Progenitor cell of endocrine pancreas (in vitro differentiated cells): Measurements from ENCODE around the gene CUZD1. TPM values are rescaled to one million over a fixed set of nuclear protein-coding genes. Genes with fewer than 3 reads are reported as not detected.

Source experiments
- DNase-seq: peaks from one replicate; pipeline ENCODE4 v3.0.0; 2021; ENCODE audit warnings: low spot score; ENCODE audit not compliant: unreplicated experiment
- H3K27ac Mint-ChIP-seq: 2 replicates; pipeline ENCODE4 v1.8.0; 2021; ENCODE audit warnings: mild to moderate bottlenecking, moderate library complexity, mixed read lengths
- H3K27me3 Mint-ChIP-seq: 2 replicates; pipeline ENCODE4 v1.8.0; 2021; ENCODE audit warnings: mixed read lengths
- H3K36me3 Mint-ChIP-seq: 2 replicates; pipeline ENCODE4 v1.8.0; 2022; ENCODE audit warnings: mixed read lengths; ENCODE audit not compliant: insufficient read depth
- H3K4me1 Mint-ChIP-seq: 2 replicates; pipeline ENCODE4 v1.8.0; 2021; ENCODE audit warnings: low read depth, mixed read lengths
- H3K4me3 Mint-ChIP-seq: 2 replicates; pipeline ENCODE4 v1.8.0; 2021; ENCODE audit warnings: low read depth, mild to moderate bottlenecking, moderate library complexity, mixed read lengths
- H3K9me3 Mint-ChIP-seq: 2 replicates; pipeline ENCODE4 v1.8.0; 2021; ENCODE audit warnings: low read depth, mixed read lengths
- CTCF ChIP-seq: fragments of 200-600 bp; sonication (generic); IDR thresholded peaks from one replicate; pipeline ENCODE4 v1.5.0; 2021; ENCODE audit warnings: antibody characterized with exemption, mild to moderate bottlenecking; ENCODE audit not compliant: unreplicated experiment
- total RNA-seq: library from RNA; stranded (reverse); gene quantifications from 2 replicates; pipeline ENCODE4 v1.2.1, GENCODE V29; 2021

Gene CUZD1
- total RNA-seq, 1 donor from 2014 or later, result not detected

GRCh38 chr10:122830965-122831353 lies 14.7 kb downstream of the CUZD1 start:
- Mint-ChIP-seq H3K4me1 (no peaks in the 10 kb centered on the region), H3K27ac (no peak overlapping the region), H3K27me3 (peaks cover 5% of the 10 kb centered on the region), H3K36me3 (no peaks in the 10 kb centered on the region), H3K9me3 (no peaks in the 10 kb centered on the region), H3K4me3 (no peak overlapping the region)
- DNase-seq, result no peak
- TF ChIP-seq CTCF, result no peak

- peaks cover 5% of the 10 kb centered on the region for H3K27me3 Mint-ChIP-seq
- no peaks in the 10 kb centered on the region for H3K36me3 Mint-ChIP-seq
- H3K27ac Mint-ChIP-seq, result no peak overlapping the region
- no peak for DNase-seq
- H3K4me3 Mint-ChIP-seq, result no peak overlapping the region
- H3K9me3 Mint-ChIP-seq, result no peaks in the 10 kb centered on the region
- TF ChIP-seq CTCF, result no peak
- H3K4me1 Mint-ChIP-seq, result no peaks in the 10 kb centered on the region
Observed at GRCh38 chr10:122830273-122830964, 15.2 kb downstream of the CUZD1 start.

- Mint-ChIP-seq H3K4me1 (no peaks in the 10 kb centered on the region), H3K27ac (no peak overlapping the region), H3K27me3 (peaks cover 10% of the 10 kb centered on the region), H3K4me3 (no peak overlapping the region), H3K36me3 (no peaks in the 10 kb centered on the region), H3K9me3 (no peaks in the 10 kb centered on the region)
- no peak for DNase-seq
- TF ChIP-seq CTCF, result no peak
Observed at GRCh38 chr10:122829454-122829853, 16.2 kb downstream of the CUZD1 start.

GRCh38 chr10:122828716-122829255 lies 16.9 kb downstream of the CUZD1 start:
- Mint-ChIP-seq H3K27ac (no peak overlapping the region), H3K36me3 (no peaks in the 10 kb centered on the region), H3K4me3 (no peak overlapping the region), H3K4me1 (no peaks in the 10 kb centered on the region), H3K27me3 (peaks cover 15% of the 10 kb centered on the region), H3K9me3 (no peaks in the 10 kb centered on the region)
- DNase-seq, result no peak
- TF ChIP-seq CTCF, result no peak

GRCh38 chr10:122827302-122827701 lies 18.4 kb downstream of the CUZD1 start:
- H3K9me3 Mint-ChIP-seq, result no peaks in the 10 kb centered on the region
- TF ChIP-seq CTCF, result no peak
- H3K4me1 Mint-ChIP-seq, result no peaks in the 10 kb centered on the region
- H3K36me3 Mint-ChIP-seq, result no peaks in the 10 kb centered on the region
- H3K27me3 Mint-ChIP-seq, result peaks cover 19% of the 10 kb centered on the region
- no peak overlapping the region for H3K27ac Mint-ChIP-seq
- no peak for DNase-seq
- H3K4me3 Mint-ChIP-seq, result no peak overlapping the region
